ENCODE results near the gene SLC49A4.

The SLC49A4 gene

DNA sequence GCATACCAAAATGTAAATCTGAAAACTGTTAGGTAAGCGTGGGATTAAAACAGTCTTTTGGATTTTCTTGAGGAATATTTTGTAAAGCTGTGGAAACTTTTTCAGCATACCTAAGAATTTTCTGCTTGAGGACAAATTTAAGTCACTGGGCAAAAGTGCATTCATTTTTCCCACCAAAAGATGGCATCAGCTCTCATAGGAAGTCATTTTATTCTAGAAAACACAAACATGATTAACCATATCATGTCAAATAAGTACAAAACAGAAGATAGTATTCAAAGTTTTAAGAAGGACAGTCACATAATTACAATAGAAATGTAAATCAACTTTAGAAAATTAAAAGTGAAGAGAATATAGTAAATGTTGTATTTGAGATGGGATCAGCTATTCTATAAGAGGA is 63.5 kb downstream of the SLC49A4 start:
- H3K36me3 ChIP-seq (ENCODE audit: control insufficient read depth in 2 of 2, insufficient read depth in 2 of 2, low read length in 2 of 2), result peaks cover 7 to 8% of the 10 kb centered on the region in 2 donors
- no peak overlapping the region for H3K27ac ChIP-seq (ENCODE audit: low read length)

DNA sequence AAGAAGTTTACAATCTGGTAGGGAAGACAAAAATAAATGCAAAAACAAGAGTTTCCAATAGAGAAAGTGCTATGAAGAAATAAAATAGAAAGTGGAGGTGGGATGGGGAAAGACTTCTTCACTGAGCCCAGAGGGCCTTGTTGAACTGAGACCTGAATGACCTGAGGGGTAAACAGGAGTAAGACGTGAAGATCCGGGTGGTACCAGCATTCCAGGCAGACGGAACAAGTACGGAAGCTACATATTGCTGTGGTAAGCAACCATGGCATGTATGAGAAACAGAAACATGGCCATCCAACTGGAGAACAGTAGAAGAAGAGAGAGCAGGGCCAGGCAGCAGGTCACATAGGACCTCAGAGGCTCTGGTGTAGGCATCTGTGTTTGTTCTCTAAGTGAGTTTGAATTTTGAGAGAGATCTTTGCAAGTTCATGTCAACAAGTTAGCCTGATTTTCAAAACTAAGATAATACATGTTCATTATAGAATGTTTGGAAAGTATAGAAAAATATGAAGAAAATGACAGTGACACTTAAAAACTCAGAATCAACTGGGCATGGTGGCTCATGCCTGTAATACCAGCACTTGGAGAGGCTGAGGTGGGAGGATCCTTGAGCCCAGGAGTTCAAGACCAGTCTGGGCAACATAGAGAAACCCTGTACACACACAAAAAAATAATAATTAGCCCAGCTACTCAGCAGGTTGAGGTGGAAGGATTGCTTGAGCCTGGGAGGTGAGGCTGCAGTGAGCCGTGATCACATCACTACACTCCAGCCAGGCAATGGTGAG is 64.3 kb downstream of the SLC49A4 start:
- Histone ChIP-seq H3K27ac (ENCODE audit: low read length) (no peak overlapping the region), H3K4me3 (ENCODE audit: low read length in 2 of 2) (no peak overlapping the region), H3K9ac (ENCODE audit: low read length in 2 of 2) (no peak overlapping the region), H3K27me3 (ENCODE audit: control insufficient read depth in 1 of 2, insufficient read depth in 2 of 2, low read length in 2 of 2) (no peaks in the 10 kb centered on the region), H3K4me1 (ENCODE audit: control insufficient read depth, insufficient read depth, low read length) (no peaks in the 10 kb centered on the region), H3K9me3 (ENCODE audit: control insufficient read depth in 2 of 2, low read length in 2 of 2) (no peaks in the 10 kb centered on the region), H3K36me3 (ENCODE audit: control insufficient read depth in 2 of 2, insufficient read depth in 2 of 2, low read length in 2 of 2) (peaks cover 7 to 8% of the 10 kb centered on the region in 2 donors)

More for the DNA sequence above, 63.5 kb downstream of the SLC49A4 start:
- Histone ChIP-seq H3K9me3 (ENCODE audit: control insufficient read depth in 2 of 2, low read length in 2 of 2) (no peaks in the 10 kb centered on the region), H3K9ac (ENCODE audit: low read length in 2 of 2) (no peak overlapping the region), H3K4me1 (ENCODE audit: control insufficient read depth, insufficient read depth, low read length) (no peaks in the 10 kb centered on the region), H3K27me3 (ENCODE audit: control insufficient read depth in 1 of 2, insufficient read depth in 2 of 2, low read length in 2 of 2) (no peaks in the 10 kb centered on the region), H3K4me3 (ENCODE audit: low read length in 2 of 2) (no peak overlapping the region)

DNA sequence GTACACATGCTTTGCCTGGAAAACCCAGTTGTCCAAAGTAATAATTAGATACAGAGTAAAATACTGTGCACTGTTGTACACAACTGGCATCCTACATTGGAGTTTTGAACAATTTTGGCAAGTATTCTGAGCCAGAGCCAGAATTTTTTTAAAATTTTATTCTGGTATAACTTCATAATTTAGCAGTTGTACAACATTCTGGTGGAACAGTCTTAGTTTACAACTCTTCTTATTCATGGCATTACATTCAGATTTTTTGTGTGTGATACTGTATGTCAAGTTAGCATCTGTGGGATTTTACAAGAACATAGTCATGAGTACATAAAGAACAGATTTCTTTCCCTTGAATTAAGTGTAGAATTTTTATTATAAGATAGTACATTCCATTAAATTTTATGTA is 67.5 kb downstream of the SLC49A4 start:
- no peaks in the 10 kb centered on the region for H3K27me3 ChIP-seq (ENCODE audit: control insufficient read depth in 1 of 2, insufficient read depth in 2 of 2, low read length in 2 of 2)
- no peak overlapping the region for H3K4me3 ChIP-seq (ENCODE audit: low read length in 2 of 2)
- no peaks in the 10 kb centered on the region for H3K4me1 ChIP-seq (ENCODE audit: control insufficient read depth, insufficient read depth, low read length)
- H3K27ac ChIP-seq (ENCODE audit: low read length), result no peak overlapping the region
- peaks cover 10 to 14% of the 10 kb centered on the region in 2 donors for H3K36me3 ChIP-seq (ENCODE audit: control insufficient read depth in 2 of 2, insufficient read depth in 2 of 2, low read length in 2 of 2)
- H3K9ac ChIP-seq (ENCODE audit: low read length in 2 of 2), result no peak overlapping the region
- H3K9me3 ChIP-seq (ENCODE audit: control insufficient read depth in 2 of 2, low read length in 2 of 2), result no peaks in the 10 kb centered on the region

DNA sequence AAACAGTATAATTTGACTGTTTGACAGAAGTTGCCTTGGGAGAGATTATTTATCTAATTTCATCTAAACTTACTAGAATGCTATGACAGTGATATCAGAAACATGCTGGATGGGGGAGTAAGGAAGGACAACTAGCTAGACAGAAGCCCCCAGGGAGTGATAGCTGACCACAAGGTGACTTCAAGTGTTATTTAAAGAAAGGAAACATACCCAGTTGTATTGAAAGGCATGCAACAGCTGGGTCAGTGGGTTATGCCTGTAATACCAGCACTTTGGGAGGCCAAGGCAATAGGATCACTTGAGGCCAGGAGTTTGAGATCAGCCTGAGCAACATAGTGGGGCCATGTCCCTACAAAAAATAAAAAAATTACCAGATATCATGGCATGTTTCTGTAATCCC is 69.6 kb downstream of the SLC49A4 start:
- Histone ChIP-seq H3K9me3 (ENCODE audit: control insufficient read depth in 2 of 2, low read length in 2 of 2) (no peaks in the 10 kb centered on the region), H3K4me1 (ENCODE audit: control insufficient read depth, insufficient read depth, low read length) (no peaks in the 10 kb centered on the region), H3K9ac (ENCODE audit: low read length in 2 of 2) (no peak overlapping the region), H3K4me3 (ENCODE audit: low read length in 2 of 2) (no peak overlapping the region), H3K27me3 (ENCODE audit: control insufficient read depth in 1 of 2, insufficient read depth in 2 of 2, low read length in 2 of 2) (no peaks in the 10 kb centered on the region), H3K36me3 (ENCODE audit: control insufficient read depth in 2 of 2, insufficient read depth in 2 of 2, low read length in 2 of 2) (peaks cover 10 to 14% of the 10 kb centered on the region in 2 donors), H3K27ac (ENCODE audit: low read length) (no peak overlapping the region)

DNA sequence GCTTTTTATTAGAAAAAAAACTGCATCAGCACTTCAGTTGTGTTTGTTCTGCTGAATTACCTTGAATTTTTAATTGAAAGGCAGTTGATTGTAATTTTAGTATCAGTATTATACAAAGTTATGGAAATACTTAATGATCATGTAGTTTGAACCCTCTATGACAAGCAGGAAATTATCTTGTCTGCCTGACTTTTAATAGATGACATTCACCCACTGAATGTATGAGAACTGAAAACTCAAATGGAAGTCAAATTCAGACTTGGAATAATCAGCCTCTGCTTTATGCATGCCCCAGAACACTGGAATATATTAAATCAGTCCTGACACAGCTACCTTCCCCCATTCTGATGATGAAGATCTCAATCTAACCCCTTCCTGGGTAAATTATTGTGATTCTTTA is 73.5 kb downstream of the SLC49A4 start:
- no peaks in the 10 kb centered on the region for H3K27me3 ChIP-seq (ENCODE audit: control insufficient read depth in 1 of 2, insufficient read depth in 2 of 2, low read length in 2 of 2)
- H3K4me1 ChIP-seq (ENCODE audit: control insufficient read depth, insufficient read depth, low read length), result no peaks in the 10 kb centered on the region
- H3K27ac ChIP-seq (ENCODE audit: low read length), result no peak overlapping the region
- H3K4me3 ChIP-seq (ENCODE audit: low read length in 2 of 2), result no peak overlapping the region
- peaks cover 3 to 6% of the 10 kb centered on the region in 2 donors for H3K36me3 ChIP-seq (ENCODE audit: control insufficient read depth in 2 of 2, insufficient read depth in 2 of 2, low read length in 2 of 2)
- H3K9me3 ChIP-seq (ENCODE audit: control insufficient read depth in 2 of 2, low read length in 2 of 2), result no peaks in the 10 kb centered on the region
- no peak overlapping the region for H3K9ac ChIP-seq (ENCODE audit: low read length in 2 of 2)

DNA sequence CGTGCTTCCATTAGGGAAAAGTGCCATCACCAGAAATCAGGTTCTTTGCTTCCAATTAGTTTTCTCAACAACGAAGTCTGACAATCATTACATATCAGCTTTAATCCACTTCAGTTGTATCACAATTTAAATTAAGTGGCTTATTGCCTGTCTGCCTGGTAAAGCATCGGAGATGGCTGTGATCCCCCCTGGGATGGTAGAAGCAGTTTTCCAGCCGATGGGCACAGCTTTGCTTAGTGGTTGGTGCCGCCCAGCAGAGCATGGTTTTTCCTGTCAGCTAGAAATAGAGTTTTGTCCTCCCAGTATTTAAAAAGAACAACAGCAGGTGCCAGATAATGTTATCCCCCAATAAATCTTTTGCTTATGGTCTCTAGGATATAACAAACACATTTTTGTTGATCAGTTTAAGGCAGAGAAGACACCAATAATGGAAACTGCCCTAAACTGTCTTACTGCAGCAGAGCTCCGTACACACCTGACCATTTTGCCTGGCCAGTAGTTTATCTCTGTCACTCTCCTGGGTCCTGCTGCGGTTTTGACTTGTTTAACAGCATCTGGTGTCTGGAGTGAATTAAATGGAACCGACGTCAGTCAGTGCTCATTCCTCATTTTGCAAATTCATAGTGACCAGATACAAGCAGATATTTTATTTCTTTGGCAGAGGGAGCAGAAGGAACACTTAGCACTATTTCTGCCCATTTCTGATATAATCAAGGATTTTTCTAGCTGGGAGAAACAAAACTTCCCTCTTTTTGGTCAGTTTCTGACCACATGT is 79.1 kb downstream of the SLC49A4 start:
- Histone ChIP-seq H3K9ac (ENCODE audit: low read length in 2 of 2) (no peak overlapping the region), H3K36me3 (ENCODE audit: control insufficient read depth in 2 of 2, insufficient read depth in 2 of 2, low read length in 2 of 2) (peaks cover 2 to 7% of the 10 kb centered on the region in 2 donors), H3K27ac (ENCODE audit: low read length) (no peak overlapping the region), H3K9me3 (ENCODE audit: control insufficient read depth in 2 of 2, low read length in 2 of 2) (no peaks in the 10 kb centered on the region), H3K4me3 (ENCODE audit: low read length in 2 of 2) (no peak overlapping the region), H3K27me3 (ENCODE audit: control insufficient read depth in 1 of 2, insufficient read depth in 2 of 2, low read length in 2 of 2) (no peaks in the 10 kb centered on the region), H3K4me1 (ENCODE audit: control insufficient read depth, insufficient read depth, low read length) (no peaks in the 10 kb centered on the region)

DNA sequence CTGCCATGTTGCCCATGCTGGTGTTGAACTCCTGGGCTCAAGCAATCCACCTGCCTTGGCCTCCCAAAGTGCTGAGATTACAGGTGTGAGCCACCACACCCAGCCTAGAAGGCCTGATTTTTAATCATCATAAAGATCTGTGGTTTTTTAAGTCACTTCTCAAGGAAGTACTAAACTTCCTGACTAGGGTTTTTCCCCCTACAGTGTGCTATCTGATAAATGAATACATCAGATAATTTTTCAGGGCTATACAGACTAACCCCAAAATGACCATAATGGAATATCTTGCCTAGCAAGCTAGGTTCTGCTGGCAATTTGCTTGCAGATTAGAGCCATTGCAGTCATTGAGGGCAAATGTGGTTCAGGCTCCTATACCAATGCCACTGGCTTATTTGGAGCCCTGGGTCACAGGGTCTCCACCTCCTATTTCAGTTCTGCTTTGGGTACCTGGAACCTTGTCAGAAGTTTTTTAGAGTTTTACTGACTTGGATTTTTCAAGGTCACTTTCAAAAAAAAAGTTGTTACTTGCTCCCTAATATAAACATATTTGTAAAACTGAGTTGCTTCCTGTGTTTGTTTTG is 80.8 kb downstream of the SLC49A4 start:
- peaks cover 2 to 7% of the 10 kb centered on the region in 2 donors for H3K36me3 ChIP-seq (ENCODE audit: control insufficient read depth in 2 of 2, insufficient read depth in 2 of 2, low read length in 2 of 2)

DNA sequence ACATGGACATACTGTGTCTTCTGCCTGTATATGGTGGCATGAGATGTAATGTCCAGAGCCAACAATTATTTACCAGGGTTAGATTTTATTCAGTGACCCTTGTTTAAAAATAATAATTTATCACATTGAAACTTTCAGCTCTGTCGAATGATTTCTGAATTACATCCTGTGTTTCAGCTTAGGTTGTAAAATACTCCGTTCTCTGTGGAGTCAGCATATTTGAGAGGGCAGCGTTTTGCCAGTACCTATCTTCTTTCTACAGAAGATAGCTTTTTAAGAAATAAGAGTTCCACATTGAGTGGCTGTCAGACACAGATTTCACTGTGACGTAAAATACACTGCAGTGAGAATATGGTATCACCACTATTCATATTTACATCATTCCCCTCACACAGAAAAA is 85.3 kb downstream of the SLC49A4 start:
- no peaks in the 10 kb centered on the region for H3K9me3 ChIP-seq (ENCODE audit: control insufficient read depth in 2 of 2, low read length in 2 of 2)
- H3K36me3 ChIP-seq (ENCODE audit: control insufficient read depth in 2 of 2, insufficient read depth in 2 of 2, low read length in 2 of 2), result no peaks in the 10 kb centered on the region
- H3K27me3 ChIP-seq (ENCODE audit: control insufficient read depth in 1 of 2, insufficient read depth in 2 of 2, low read length in 2 of 2), result no peaks in the 10 kb centered on the region
- H3K4me3 ChIP-seq (ENCODE audit: low read length in 2 of 2), result no peak overlapping the region
- H3K9ac ChIP-seq (ENCODE audit: low read length in 2 of 2), result no peak overlapping the region
- H3K4me1 ChIP-seq (ENCODE audit: control insufficient read depth, insufficient read depth, low read length), result no peaks in the 10 kb centered on the region
- no peak overlapping the region for H3K27ac ChIP-seq (ENCODE audit: low read length)

More for the DNA sequence above, 80.8 kb downstream of the SLC49A4 start:
- no peak overlapping the region for H3K27ac ChIP-seq (ENCODE audit: low read length)
- no peaks in the 10 kb centered on the region for H3K27me3 ChIP-seq (ENCODE audit: control insufficient read depth in 1 of 2, insufficient read depth in 2 of 2, low read length in 2 of 2)
- no peak overlapping the region for H3K9ac ChIP-seq (ENCODE audit: low read length in 2 of 2)
- no peak overlapping the region for H3K4me3 ChIP-seq (ENCODE audit: low read length in 2 of 2)
- H3K9me3 ChIP-seq (ENCODE audit: control insufficient read depth in 2 of 2, low read length in 2 of 2), result no peaks in the 10 kb centered on the region
- H3K4me1 ChIP-seq (ENCODE audit: control insufficient read depth, insufficient read depth, low read length), result no peaks in the 10 kb centered on the region

DNA sequence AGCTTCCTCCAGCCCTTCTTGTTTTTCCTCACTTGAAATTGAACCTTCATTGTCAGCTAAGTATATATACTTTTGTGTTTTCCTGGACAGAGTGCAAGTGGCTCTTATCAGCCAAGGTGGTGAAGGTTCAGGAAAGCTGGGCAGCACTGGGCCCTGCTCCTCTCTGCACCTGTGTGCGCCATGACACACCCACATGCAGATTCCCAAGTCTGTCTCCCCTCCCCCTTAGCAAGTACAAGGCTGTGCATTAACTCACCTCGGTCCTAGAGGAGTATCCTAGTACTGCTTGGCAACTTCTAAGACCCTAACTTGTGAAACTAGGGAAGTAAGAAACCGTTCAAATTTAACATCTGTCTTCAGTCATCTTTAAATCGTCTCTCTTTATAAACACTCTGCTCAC is 85.8 kb downstream of the SLC49A4 start:
- Histone ChIP-seq H3K4me1 (ENCODE audit: control insufficient read depth, insufficient read depth, low read length) (no peaks in the 10 kb centered on the region), H3K36me3 (ENCODE audit: control insufficient read depth in 2 of 2, insufficient read depth in 2 of 2, low read length in 2 of 2) (no peaks in the 10 kb centered on the region), H3K27ac (ENCODE audit: low read length) (no peak overlapping the region), H3K9me3 (ENCODE audit: control insufficient read depth in 2 of 2, low read length in 2 of 2) (no peaks in the 10 kb centered on the region), H3K9ac (ENCODE audit: low read length in 2 of 2) (no peak overlapping the region), H3K4me3 (ENCODE audit: low read length in 2 of 2) (no peak overlapping the region), H3K27me3 (ENCODE audit: control insufficient read depth in 1 of 2, insufficient read depth in 2 of 2, low read length in 2 of 2) (no peaks in the 10 kb centered on the region)

DNA sequence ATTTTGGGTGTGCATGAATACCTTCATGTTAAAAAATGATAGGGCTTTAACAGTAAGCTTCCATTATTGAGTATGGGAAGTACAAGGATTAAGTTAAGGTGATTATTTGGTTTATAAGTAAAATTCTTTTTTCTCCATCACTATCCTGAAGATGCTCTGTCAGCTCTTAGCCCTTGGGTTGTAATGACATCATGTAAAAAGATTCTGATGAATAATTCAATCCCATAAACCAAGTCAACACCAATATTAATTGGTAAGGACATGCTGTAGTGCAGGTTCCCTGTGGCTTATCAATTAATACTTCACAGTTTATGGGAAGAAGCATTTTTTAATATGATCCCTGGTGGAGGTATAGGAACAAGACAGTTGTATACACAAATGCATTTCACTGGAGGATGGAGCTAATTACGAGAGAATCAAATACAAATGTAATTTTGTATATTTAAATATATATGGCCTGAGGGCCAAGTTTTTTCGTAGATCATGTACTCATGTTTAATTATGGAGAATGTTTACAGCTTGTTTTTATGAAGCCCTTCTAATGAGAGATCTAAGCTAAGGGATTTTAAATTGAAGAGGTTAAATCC is 87.6 kb downstream of the SLC49A4 start:
- no peak overlapping the region for H3K4me3 ChIP-seq (ENCODE audit: low read length in 2 of 2)

More for the DNA sequence above, 87.6 kb downstream of the SLC49A4 start:
- no peak overlapping the region for H3K9ac ChIP-seq (ENCODE audit: low read length in 2 of 2)
- H3K27me3 ChIP-seq (ENCODE audit: control insufficient read depth in 1 of 2, insufficient read depth in 2 of 2, low read length in 2 of 2), result no peaks in the 10 kb centered on the region
- H3K4me1 ChIP-seq (ENCODE audit: control insufficient read depth, insufficient read depth, low read length), result no peaks in the 10 kb centered on the region
- no peaks in the 10 kb centered on the region for H3K9me3 ChIP-seq (ENCODE audit: control insufficient read depth in 2 of 2, low read length in 2 of 2)
- no peak overlapping the region for H3K27ac ChIP-seq (ENCODE audit: low read length)
- H3K36me3 ChIP-seq (ENCODE audit: control insufficient read depth in 2 of 2, insufficient read depth in 2 of 2, low read length in 2 of 2), result no peaks in the 10 kb centered on the region
